ENCODE results near the gene ARMC12.

Gene ARMC12

GRCh38 chr6:35735452-35735851 lies 1.4 kb upstream of the ARMC12 start:
- no peak for TF ChIP-seq CTCF (conservative IDR thresholded peaks at IDR 0.05; ENCODE audit: low read depth)
- ChIA-PET POLR2A (ENCODE audit: low non-redundant PET) (no interaction called here), CTCF (interaction anchor here (0.6 to 3.9 kb wide), 6 partner anchors 11 to 213 kb away, joined by 3 to 25 read pairs (median 5); no protein-coding TSS in a partner anchor)
- DNase-seq (ENCODE audit: low spot score), result no peak
- H3K27ac ChIP-seq, result peak overlapping the region; percentile 100

- peak; percentile 93 for TF ChIP-seq CTCF (conservative IDR thresholded peaks at IDR 0.05; ENCODE audit: low read depth)
- H3K27ac ChIP-seq, result peak overlapping the region; percentile 100
- ChIA-PET CTCF (interaction anchor here (0.5 to 3.9 kb wide), 27 partner anchors 10 to 681 kb away, joined by 3 to 25 read pairs (median 4); no protein-coding TSS in a partner anchor), POLR2A (ENCODE audit: low non-redundant PET) (no interaction called here)
- peak; percentile 78 for DNase-seq (ENCODE audit: low spot score)
Observed at GRCh38 chr6:35736253-35736894, 458 bp upstream of the ARMC12 start.

- DNase-seq (ENCODE audit: low spot score), result peak; percentile 72
- POLR2A ChIA-PET (ENCODE audit: low non-redundant PET), result no interaction called here
- TF ChIP-seq CTCF (conservative IDR thresholded peaks at IDR 0.05; ENCODE audit: low read depth), result peak; percentile 87
- CTCF ChIA-PET, result interaction anchor here (0.6 to 3.9 kb wide), 25 partner anchors 13 to 733 kb away, joined by 3 to 25 read pairs (median 4); partner anchors contain the start of gene DEF6
- peak overlapping the region; percentile 100 for H3K27ac ChIP-seq
Observed at GRCh38 chr6:35737413-35738211, 780 bp downstream of the ARMC12 start.

- no peak overlapping the region for H3K27ac ChIP-seq
- ChIA-PET POLR2A (ENCODE audit: low non-redundant PET) (interaction anchor here (0.5 kb wide), 1 partner anchor 392 kb away, joined by 3 read pairs; no protein-coding TSS in a partner anchor), CTCF (interaction anchor here (0.6 to 1.4 kb wide), 3 partner anchors 17 to 216 kb away, joined by 3 read pairs; no protein-coding TSS in a partner anchor)
- no peak for TF ChIP-seq CTCF (conservative IDR thresholded peaks at IDR 0.05; ENCODE audit: low read depth)
- DNase-seq (ENCODE audit: low spot score), result no peak
Observed at GRCh38 chr6:35739645-35740524, 3.1 kb downstream of the ARMC12 start.

GRCh38 chr6:35742842-35743241 lies 6.0 kb downstream of the ARMC12 start:
- POLR2A ChIA-PET (ENCODE audit: low non-redundant PET), result no interaction called here
- no peak for TF ChIP-seq CTCF (conservative IDR thresholded peaks at IDR 0.05; ENCODE audit: low read depth)
- H3K27ac ChIP-seq, result no peak overlapping the region
- DNase-seq (ENCODE audit: low spot score), result no peak
- CTCF ChIA-PET, result interaction anchor here (1.3 kb wide), 1 partner anchor 353 kb away, joined by 3 read pairs; no protein-coding TSS in a partner anchor

- CTCF ChIA-PET, result no interaction called here
- TF ChIP-seq CTCF (conservative IDR thresholded peaks at IDR 0.05; ENCODE audit: low read depth), result no peak
- DNase-seq (ENCODE audit: low spot score), result no peak
- no peak overlapping the region for H3K27ac ChIP-seq
- POLR2A ChIA-PET (ENCODE audit: low non-redundant PET), result no interaction called here
Observed at GRCh38 chr6:35745509-35745908, 8.7 kb downstream of the ARMC12 start.
